GM10847 (cell line): ENCODE results near the gene PFKFB4.

ENCODE experiments used
- POLR2A ChIP-seq: IDR thresholded peaks from 2 replicates; pipeline ENCODE4 v1.6.1; 2011; ENCODE audit not compliant: insufficient read length; ENCODE audit errors: extremely low read depth

PFKFB4 gene

DNA sequence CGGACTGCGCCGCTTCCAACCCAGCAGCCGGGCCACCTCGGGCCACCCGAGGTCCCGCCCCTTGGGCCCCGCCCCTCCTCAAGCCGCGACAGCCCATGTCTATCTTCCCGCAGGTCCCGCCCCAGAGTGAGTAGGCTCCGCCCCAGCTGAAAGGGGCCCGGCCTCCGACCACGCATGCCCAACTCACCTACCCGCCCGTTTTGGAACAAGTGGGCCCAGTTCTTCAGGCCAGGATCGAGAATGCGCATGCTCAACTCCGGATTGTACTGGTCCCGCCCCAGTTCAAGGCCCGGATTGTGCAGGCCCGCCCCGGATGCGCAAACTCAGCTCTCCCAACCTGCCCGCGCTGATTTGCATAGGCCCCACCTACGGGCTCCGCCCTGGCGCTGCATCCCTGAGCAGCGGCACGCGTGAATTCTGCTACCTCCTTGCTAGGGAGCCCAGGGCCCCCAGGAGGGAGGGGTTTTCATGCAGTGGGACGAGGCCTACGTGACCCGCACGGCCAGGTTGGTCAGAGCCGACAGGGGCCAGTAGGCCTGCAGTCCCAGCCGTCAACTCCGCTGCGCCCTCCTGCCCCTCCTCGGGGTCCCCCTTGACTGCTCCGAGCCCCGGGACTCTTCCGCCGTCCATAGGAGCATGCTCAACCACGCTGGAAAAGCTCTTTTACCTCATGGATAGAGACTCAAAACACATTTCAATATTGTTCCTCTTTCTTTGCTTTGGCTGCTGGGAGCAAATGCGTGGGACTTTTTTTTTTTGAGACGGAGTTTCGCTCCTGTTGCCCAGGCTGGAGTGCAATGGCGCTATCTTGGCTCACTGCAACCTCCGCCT is at the start of gene PFKFB4:
Gene PFKFB4 (minus strand): TSS at position 8 of the 831 bp plus-strand sequence. CDS start 26 bp downstream, outside the sequence.
- TF ChIP-seq POLR2A: peak; percentile 58

DNA sequence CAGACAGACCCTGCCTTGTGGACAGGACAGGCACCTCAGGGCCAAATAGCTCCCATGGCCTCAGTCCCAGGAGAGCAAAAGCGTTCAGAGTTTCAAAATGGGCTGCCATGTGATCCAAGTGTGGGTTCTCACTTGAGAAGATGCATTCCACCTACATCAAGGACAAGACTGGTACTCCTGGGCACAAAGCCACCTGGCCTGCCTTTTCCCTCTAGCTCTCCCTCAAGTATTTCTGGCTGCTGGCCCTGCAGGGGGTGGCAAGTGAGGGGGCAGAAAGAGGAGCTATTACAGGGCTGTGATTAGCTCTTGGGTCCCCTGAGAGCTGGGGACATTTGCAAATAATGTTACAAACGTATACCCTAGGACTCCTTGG is 45.0 kb upstream of the PFKFB4 start:
- TF ChIP-seq POLR2A: no peak

DNA sequence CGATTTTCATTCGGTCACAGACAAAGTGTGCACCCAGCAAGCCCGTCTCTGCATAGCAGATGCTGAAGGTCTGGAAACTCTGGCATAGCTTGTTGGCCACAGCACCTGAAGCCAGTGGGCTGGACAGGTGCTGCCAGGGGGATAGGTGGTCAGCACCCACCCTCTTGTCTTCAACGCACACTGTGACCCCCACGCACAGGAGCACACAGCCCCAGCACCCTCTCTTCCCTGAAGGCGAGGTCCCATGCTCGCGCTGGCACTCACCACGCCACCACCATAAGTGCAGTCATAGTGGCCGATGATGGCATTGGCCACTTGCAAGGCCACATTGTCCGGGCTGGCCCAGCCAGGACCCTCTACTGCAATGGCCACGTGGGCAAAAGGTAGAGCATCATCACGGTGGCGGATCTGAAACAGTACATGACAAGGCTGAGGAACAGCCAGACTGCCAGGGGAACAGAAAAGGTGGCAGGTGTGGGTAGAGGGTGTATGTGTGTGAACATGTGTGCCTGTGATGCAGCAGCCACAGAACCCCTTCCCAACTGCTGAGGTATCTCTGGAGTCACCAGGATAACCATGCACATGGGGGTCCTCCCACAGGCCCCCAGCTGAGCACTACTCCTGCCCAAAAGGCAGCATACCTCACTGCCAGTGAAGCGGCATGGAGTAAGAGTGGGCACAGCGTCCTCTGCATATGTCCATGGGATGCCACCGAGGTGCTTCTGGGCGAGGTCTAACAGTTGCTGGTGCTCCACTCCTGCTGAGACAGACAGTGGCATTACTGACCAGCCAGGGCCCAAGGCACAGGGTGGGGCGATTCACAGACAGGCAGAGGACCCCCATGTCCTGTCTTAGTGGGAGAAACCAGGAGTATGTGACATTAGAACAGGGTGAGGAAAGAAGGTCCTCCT is 44.4 kb upstream of the PFKFB4 start:
- TF ChIP-seq POLR2A: no peak

DNA sequence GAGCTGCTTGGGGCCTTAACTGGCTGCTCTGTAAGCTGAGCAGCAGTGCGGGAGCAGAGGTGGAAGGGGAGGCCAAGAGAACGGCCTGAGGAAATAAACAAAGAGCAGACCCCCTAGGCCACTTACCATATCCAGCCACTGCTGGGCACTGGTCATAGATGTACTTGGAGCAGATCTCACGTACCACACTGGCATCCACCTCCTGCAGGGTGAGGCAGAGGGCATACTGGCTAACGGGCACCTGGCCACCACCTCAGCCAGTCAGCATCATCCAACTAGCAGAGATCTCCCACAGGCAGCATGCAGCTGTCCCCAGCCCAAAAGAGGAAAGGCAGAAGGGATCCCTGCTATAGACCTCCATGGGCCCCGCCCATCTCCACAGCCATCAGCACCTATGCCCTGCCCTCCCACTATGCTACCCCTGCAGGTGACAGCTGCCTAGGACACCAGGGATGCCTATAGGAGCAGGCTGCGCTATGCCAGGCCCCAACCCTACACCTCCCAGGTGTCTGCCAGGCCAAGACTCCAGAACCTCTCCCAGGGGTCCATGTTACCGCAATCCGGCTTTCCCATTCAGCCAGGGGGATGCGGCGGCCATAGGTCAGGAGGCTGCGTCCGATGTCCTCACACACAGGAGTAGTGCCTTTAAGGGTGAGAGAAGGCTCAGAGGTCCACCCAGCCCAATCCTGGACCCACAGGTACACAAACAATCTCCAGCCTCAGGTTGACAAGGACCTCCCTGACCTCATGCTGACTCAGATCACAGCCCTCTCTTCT is 43.1 kb upstream of the PFKFB4 start:
- no peak for TF ChIP-seq POLR2A

DNA sequence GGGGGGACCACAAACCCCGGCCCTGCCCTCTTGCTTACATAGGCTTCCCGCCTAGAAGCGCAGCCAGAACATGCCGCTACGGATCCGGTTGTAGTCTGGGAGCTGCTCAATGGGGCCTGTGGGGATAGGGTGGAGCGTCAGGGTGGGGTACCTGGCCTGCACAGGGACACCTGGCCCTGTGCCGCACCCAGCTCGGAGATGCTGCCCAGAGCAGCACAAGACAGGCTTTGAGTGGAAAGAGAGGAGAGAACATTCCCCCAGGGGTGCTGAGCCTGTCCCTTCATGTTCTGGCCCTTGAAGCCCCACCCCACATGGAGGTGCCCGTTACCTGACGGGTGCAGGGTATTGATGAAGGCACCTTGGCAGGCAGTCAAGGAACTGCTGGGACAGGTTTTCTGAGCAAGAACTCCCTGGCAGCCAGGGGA is 42.5 kb upstream of the PFKFB4 start:
- TF ChIP-seq POLR2A: no peak

DNA sequence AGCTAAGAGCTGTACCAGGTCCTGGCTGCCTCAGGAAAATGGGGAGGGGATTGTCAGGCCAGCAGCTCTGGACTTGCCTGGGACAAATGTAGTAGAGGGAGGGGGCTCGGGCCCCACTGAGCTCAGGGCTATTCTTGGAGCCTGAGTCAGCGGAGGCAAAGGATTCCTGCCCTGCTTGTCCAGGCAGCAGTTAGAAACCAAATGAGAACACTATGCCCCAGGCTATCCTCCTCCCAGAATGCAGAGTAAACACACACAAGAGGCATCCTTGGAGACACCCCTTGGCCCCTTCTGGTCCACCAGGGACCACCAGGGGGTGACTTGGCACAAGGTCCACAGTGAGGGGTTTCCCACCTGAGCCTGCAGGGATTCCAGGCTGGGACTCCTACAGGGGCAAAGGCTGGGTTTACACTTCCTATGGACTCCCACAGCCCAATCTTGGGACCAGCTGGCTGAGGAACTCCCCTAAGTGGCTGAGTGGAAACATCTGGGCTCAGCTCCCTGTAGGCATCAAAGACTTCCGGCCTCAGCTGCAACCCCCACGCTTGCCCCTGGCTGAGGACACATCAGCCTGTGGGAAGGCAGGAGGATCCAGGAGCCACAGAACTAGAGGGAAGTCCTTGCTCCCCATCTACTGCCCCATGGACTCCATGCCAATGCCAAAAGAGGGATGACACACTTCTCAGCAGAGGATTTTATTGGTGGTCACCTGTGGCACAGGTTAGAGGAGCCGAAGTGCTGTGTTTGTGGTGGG is 41.9 kb upstream of the PFKFB4 start:
- TF ChIP-seq POLR2A: no peak

DNA sequence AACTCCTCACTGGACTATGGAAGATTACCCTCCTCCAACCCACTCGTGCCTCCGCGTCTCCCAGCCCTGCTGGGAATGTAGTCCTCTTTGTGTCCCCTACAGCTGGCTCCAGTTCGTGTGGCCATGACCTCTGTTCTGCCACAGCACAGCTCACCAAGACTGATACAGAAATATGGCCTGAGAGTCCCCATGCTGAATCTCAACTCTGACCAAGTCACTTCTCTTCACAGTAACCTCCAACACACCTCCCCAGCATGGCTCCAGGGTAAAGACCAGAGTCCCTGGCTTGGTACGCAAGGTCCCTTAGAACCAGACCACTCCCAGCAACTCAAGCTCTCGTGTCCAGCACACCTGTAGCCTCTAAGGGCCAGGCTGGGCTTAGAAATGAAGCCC is 40.8 kb upstream of the PFKFB4 start:
- TF ChIP-seq POLR2A: no peak

DNA sequence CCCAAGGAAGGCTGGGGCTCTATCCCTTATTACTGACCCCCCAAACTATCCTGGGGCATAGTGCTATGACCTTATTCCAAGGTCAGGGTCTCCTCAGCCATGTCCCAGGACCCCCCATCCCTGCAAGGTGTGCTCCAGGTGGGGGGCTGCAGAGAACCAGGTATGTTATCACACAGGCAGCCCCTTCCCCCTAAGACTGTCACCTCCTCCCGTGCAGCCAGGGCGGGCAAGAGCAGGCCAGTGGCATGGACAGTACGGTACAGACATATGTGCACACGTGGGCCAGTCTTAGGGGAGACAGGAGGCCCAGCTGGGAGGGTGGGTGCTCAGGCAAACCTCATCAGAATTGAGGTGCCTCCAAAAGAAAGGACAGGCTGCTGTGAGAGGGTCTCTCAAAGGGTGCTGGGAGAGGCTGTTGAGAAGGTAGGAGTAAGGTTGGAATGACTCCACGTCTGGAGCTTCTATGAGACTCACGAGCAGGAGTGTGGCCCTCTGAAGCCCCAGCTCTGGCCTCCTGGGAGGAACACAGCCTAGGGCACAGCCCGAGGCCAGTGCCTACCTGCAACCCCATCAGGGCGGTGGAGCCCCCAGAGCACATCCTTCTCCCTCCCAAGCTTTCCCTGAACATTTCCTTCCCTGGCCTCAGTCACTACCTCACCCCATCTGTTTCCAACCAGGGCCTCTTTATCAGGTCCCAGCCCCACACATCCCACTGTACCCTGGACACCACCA is 40.2 kb upstream of the PFKFB4 start:
- no peak for TF ChIP-seq POLR2A

DNA sequence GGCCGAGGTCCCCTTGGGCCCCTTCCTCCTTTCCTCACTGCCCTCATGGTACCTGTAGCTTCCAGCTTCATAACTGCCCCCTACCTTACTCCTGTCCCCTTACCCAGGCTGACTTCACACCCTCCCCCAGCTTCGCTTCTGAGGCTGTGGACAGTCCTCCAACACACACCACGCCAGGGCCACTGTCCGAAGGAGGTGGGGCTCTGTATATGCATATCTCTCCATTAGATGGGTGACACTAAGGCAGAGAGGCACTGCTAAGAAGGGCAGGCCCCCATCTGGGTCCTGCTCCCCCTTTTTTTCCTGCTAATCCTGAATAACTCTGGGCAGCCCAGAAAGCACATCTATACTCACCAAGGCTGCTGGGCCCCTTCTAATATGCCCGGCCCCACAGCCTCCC is 39.6 kb upstream of the PFKFB4 start:
- no peak for TF ChIP-seq POLR2A

DNA sequence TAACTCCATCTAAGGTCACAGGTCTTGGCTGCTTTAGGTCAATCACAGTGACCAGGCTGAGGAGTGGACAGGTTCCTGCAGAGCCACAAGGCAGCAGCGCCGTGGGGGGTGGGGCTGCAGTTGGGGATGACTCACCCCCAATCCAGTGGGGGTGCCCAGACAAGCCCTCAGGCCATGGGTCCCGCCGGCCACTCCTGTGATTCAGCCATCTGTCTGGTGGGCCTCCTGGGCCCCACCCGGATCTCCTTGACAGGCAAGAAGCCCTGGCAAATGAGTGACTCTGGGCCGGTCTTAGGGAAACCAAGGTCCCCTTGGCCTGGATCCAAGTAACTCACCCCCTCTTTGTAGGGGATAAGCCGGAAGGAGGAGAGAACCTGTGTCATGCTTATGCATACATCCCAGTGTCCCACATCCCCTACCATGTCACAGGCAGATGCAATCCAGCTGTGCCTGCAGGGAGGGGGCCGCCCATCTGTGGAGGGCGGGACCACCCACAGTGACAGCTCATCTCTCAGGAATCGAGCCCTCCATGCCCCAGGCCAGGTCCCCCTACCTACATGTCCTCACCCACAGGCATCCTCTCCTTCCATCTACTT is 39.0 kb upstream of the PFKFB4 start:
- no peak for TF ChIP-seq POLR2A

DNA sequence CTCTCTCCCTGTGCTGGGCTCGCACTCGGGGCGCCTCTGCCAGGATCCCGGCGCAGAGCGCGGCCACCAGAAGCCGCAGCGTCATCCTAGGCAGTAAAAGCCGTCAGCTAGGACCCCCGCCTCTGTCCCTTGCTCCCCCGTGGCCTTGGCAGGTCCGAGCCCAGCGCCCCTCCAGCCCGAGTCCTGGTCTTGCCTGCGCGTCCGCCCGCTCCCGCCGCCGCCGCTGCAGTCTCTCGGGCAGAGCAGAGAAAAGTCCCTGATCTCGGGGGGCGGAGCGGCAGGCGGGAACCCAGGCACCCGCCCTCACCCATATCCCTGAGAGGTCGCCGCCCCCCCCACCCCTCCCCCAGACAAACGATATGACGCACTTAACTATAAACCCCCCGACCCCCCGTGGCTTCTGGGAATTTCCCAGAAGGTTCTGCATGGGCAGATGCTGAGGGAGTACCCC is 38.5 kb upstream of the PFKFB4 start, which contains the start of gene COL7A1:
Gene COL7A1 (minus strand): TSS at position 255 of the 451 bp plus-strand sequence. CDS start 170 bp downstream, at position 85.
- TF ChIP-seq POLR2A: no peak

DNA sequence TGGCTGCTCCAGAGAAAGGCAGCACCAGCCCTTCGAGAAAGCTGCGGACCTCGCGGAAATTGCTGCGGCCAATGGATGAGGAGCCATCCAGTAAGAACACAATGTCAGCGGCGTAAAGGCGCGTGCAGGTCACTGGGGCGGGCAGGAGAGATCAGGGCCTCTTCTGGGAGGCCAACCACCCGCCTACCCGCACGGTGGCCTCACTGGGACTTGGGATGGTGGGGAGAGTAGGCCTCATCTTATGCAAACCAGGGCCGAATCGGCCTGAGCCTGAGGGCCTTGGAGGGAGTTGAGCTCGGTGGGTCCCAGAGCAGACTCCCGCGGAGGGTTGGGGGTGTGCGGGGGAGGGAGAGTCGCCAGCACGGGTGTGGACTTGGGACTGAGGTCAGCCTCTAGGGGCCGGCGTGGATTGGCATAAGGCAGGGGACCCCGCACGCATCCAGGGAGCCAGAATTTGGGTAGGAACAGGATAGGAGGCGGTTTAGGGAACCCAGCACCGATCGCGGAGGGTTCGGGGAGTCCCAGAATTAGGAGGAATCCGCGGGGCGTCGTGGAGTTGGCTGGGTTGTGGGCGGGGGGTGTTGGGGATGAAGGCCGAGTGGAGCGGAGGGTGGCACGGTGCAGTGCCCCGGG is 37.9 kb upstream of the PFKFB4 start:
- TF ChIP-seq POLR2A: no peak

DNA sequence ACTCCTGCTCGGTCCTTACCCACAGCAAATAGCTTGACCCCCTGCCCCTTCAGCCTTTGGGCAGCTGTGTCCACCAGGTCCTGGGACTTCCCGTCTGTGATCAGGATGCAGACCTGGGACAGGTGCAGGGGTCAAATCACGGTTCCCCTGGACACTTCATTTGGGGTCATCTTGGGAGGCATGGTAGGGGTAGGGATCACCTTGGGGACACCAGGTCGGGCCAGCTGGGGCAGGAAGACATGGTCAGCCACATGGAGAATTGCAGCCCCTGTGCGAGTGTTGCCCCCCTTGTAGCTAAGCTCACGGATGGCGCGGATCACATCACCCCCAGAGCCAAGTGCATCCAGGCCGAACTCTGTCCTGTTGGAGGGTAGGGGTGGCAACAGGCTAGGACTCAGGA is 36.7 kb upstream of the PFKFB4 start:
- no peak for TF ChIP-seq POLR2A
